HepG2 (cell line): Measurements from ENCODE around the gene ZFHX3. TPM values are rescaled to one million over a fixed set of nuclear protein-coding genes. Genes with fewer than 3 reads are reported as not detected.
A peak's percentile ranks its signal among the peaks of the same experiment; 100 is the strongest.

ENCODE experiments used
- AKAP8 ChIP-seq: sonication (generic); formaldehyde crosslinking; IDR thresholded peaks from 2 replicates; pipeline ENCODE4 v1.5.1; 2020; ENCODE audit warnings: mild to moderate bottlenecking, missing genetic modification reagents
- CBX5 ChIP-seq: sonication (generic); formaldehyde crosslinking; IDR thresholded peaks from 2 replicates; pipeline ENCODE4 v1.4.0; 2020; ENCODE audit warnings: missing genetic modification reagents, borderline replicate concordance
- KDM5B ChIP-seq: sonication (generic); formaldehyde crosslinking; IDR thresholded peaks from 2 replicates; pipeline ENCODE4 v1.4.0; 2020; ENCODE audit warnings: missing genetic modification reagents, mild to moderate bottlenecking, borderline replicate concordance
- MTA3 ChIP-seq: sonication (generic); formaldehyde crosslinking; IDR thresholded peaks from 2 replicates; pipeline ENCODE4 v1.4.0; 2020; ENCODE audit warnings: missing genetic modification reagents
- MYNN ChIP-seq: sonication (generic); formaldehyde crosslinking; IDR thresholded peaks from 2 replicates; pipeline ENCODE4 v1.4.0; 2020; ENCODE audit warnings: mild to moderate bottlenecking, low read depth, missing genetic modification reagents
- RBM22 ChIP-seq: fragments of 200-400 bp; formaldehyde crosslinking; optimal IDR thresholded peaks from 2 replicates; pipeline ENCODE3; 2017; ENCODE audit warnings: mild to moderate bottlenecking, low read length, moderate library complexity
- SALL2 ChIP-seq: sonication (generic); formaldehyde crosslinking; IDR thresholded peaks from 2 replicates; pipeline ENCODE4 v1.8.1; 2023; ENCODE audit warnings: mild to moderate bottlenecking, missing genetic modification reagents, inconsistent platforms
- ZNF383 ChIP-seq: sonication (generic); formaldehyde crosslinking; IDR thresholded peaks from 2 replicates; pipeline ENCODE4 v1.4.0; 2020; ENCODE audit warnings: missing genetic modification reagents, mild to moderate bottlenecking, borderline replicate concordance
- ZNF609 ChIP-seq: sonication (generic); formaldehyde crosslinking; IDR thresholded peaks from 2 replicates; pipeline ENCODE4 v1.4.0; 2020; ENCODE audit warnings: mild to moderate bottlenecking, missing genetic modification reagents, borderline replicate concordance
- ZNF629 ChIP-seq: sonication (generic); formaldehyde crosslinking; conservative IDR thresholded peaks from 2 replicates; pipeline ENCODE4 v1.5.0; 2020; ENCODE audit warnings: missing genetic modification reagents
- ZNF674 ChIP-seq: sonication (generic); formaldehyde crosslinking; IDR thresholded peaks from 2 replicates; pipeline ENCODE4 v1.5.0; 2020; ENCODE audit warnings: low read depth, mild to moderate bottlenecking, missing genetic modification reagents
- ZNF709 ChIP-seq: sonication (generic); formaldehyde crosslinking; IDR thresholded peaks from 2 replicates; pipeline ENCODE4 v1.5.0; 2020; ENCODE audit warnings: mild to moderate bottlenecking, missing genetic modification reagents
- ZNF746 ChIP-seq: sonication (generic); formaldehyde crosslinking; IDR thresholded peaks from 2 replicates; pipeline ENCODE4 v1.8.0; 2022; ENCODE audit warnings: mild to moderate bottlenecking, missing genetic modification reagents
- ZNF747 ChIP-seq: sonication (generic); formaldehyde crosslinking; IDR thresholded peaks from 2 replicates; pipeline ENCODE4 v1.8.1; 2023; ENCODE audit warnings: missing genetic modification reagents, mild to moderate bottlenecking, borderline replicate concordance
- polyA plus RNA-seq, 8 experiments: library from polyadenylated mRNA; depleted of rRNA in 3 of 8; stranded (reverse) in 7 of 8; unstranded in 1 of 8; fragments of >200 nt; fragmentation: Illumina TruSeq in 4 of 8; extraction: Trizol in 4 of 8; gene quantifications; 2 replicates each; pipeline versions ENCODE4 v1.2.1 to v1.2.3, GENCODE V29; 2011 to 2016; ENCODE audit warnings: low read depth in 4 of 8, missing spikeins in 1 of 8, mixed read lengths in 1 of 8; ENCODE audit not compliant: insufficient read depth in 1 of 8
- total RNA-seq, 5 experiments: library from RNA; depleted of rRNA; stranded (reverse); fragments of >200 nt; fragmentation: Illumina TruSeq; extraction: Trizol; gene quantifications; 2 replicates each; pipeline ENCODE4 v1.2.3, GENCODE V29; 2016; ENCODE audit warnings: low read depth in 1 of 5

ZFHX3 gene
- total and polyA plus RNA-seq, 2 of the 13 experiments (the other 11 are each of a cell fraction or from before 2014, with no cell fraction given): 5.0 to 6.0 TPM

GRCh38 chr16:72924927-72925630, 122.8 kb downstream of the ZFHX3 start (continued):
- peak; percentile 78; the same call in 1 of the 2 replicates for TF ChIP-seq KDM5B (CRISPR knock-in tag)
- 0 out of 2 replicates have a peak, but pooled peaks have one; percentile 67 for TF ChIP-seq ZNF674 (CRISPR knock-in tag)
- TF ChIP-seq ZNF709: peak; percentile 91; the same call in 1 of the 2 replicates
- TF ChIP-seq ZNF746: peak; percentile 80
- peak; percentile 81 for TF ChIP-seq ZNF747 (CRISPR knock-in tag)
- TF ChIP-seq MYNN (CRISPR knock-in tag): no peak
- TF ChIP-seq ZNF629 (CRISPR knock-in tag): peak; percentile 34; the same call in 1 of the 2 replicates
- no peak for TF ChIP-seq RBM22
- peak; percentile 93; the same call in 1 of the 2 replicates for TF ChIP-seq ZNF609 (CRISPR knock-in tag)
- TF ChIP-seq AKAP8 (CRISPR knock-in tag): peak; percentile 83; the same call in 1 of the 2 replicates
- no peak for TF ChIP-seq MTA3 (CRISPR knock-in tag)
- 0 out of 2 replicates have a peak, but pooled peaks have one; percentile 55 for TF ChIP-seq ZNF383 (CRISPR knock-in tag)
- peak; percentile 81 for TF ChIP-seq CBX5
- TF ChIP-seq SALL2: peak; percentile 93; the same call in 1 of the 2 replicates
